22Rv1 (cell line): ENCODE results near the gene DNAH2.

Experiments
- H3K27ac ChIP-seq: fragments of 450-650 bp; 2 replicates; pipeline ENCODE4 v1.5.1; 2017
- ZFX ChIP-seq: fragments of 450-650 bp; IDR thresholded peaks from 2 replicates; pipeline ENCODE4 v1.6.1; 2017; ENCODE audit warnings: antibody characterized with exemption, borderline replicate concordance
- TF ChIP-seq, protein P1 (sequence below): fragments of 450-650 bp; IDR thresholded peaks from 2 replicates; pipeline ENCODE4 v1.5.1; 2017; ENCODE audit warnings: mild to moderate bottlenecking

DNAH2 gene

DNA sequence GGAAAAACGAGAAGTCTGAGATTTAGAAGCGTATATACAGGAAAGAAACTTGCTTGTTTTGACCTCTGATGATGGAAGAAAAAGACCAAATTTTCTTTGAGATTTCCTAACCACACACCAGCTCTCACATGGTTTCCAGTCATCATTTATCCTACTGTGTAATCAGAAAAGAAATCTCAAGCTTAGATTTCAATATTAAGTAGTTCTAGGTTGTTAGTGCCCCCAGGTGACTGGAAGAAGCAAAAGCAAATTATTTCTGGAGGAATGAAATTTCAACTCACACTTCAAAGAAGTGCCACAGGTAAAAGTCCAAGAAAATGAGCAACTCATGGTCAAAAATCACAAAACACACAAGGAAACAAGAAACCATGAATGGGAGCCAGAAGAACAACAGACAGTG is 64.7 kb downstream of the DNAH2 start:
- no peak overlapping the region for H3K27ac ChIP-seq
- no peak for TF ChIP-seq ZFX
- TF ChIP-seq, protein P1, sequence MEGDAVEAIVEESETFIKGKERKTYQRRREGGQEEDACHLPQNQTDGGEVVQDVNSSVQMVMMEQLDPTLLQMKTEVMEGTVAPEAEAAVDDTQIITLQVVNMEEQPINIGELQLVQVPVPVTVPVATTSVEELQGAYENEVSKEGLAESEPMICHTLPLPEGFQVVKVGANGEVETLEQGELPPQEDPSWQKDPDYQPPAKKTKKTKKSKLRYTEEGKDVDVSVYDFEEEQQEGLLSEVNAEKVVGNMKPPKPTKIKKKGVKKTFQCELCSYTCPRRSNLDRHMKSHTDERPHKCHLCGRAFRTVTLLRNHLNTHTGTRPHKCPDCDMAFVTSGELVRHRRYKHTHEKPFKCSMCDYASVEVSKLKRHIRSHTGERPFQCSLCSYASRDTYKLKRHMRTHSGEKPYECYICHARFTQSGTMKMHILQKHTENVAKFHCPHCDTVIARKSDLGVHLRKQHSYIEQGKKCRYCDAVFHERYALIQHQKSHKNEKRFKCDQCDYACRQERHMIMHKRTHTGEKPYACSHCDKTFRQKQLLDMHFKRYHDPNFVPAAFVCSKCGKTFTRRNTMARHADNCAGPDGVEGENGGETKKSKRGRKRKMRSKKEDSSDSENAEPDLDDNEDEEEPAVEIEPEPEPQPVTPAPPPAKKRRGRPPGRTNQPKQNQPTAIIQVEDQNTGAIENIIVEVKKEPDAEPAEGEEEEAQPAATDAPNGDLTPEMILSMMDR = no peak

DNA sequence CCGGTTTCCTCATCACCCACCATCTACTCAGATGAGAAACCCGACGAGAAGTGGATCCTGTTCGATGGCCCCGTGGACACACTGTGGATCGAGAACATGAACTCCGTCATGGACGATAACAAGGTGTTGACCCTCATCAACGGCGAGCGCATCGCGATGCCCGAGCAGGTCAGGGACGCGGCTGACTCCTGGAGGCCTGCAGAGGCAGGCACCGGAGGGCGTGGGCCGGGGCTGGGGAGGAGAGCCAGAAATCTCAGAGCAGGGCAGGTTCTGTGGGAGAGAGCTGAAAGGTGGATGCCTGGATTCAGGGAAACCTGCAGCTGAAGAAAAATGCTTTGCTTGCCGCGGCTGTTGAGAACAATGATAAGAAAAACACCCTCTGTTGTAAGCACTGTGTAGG is 69.3 kb downstream of the DNAH2 start:
- TF ChIP-seq, protein P1 = no peak
- TF ChIP-seq ZFX = no peak

DNA sequence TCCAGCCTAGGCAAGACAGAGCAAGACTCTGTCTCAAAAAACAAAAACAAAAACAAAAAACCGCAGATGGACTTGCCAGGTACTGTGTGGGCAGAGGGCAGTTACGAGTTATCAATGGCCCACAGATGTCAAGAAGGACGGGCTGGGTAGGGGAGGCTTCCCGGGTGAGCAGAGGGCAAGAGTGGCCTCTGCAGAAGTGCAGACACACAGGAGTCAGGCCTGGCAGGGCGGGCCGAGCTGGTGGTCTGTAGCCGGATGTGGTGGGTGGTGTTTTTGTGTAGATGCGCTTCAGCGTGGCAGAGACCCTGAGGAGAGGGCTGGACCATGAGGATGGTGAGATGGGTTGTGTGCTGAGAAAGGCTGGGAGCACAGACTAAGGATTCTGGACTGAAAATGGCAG is 71.6 kb downstream of the DNAH2 start:
- H3K27ac ChIP-seq = no peak overlapping the region
- no peak for TF ChIP-seq ZFX
- TF ChIP-seq, protein P1 = no peak

More for the DNA sequence above, 69.3 kb downstream of the DNAH2 start:
- no peak overlapping the region for H3K27ac ChIP-seq

DNA sequence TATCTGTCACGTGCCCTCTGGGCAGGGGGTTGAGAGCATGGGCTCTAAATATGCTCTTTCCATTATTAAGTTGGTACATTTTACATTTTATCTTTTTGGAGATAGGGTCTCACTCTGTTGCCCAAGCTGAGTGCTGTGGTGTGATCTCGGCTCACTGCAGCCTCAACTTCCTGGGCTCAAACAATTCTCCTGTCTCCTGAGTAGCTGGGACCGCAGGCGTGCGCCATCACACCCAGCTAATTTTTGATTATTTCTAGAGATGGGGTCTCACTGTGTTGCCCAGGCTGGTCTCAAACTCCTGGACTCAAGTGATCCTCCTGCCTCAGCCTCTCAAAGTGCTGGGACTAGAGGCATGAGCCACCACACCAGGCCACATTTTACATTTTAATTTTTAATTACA is 72.6 kb downstream of the DNAH2 start:
- no peak overlapping the region for H3K27ac ChIP-seq
- TF ChIP-seq ZFX = no peak
- TF ChIP-seq, protein P1 = no peak

DNA sequence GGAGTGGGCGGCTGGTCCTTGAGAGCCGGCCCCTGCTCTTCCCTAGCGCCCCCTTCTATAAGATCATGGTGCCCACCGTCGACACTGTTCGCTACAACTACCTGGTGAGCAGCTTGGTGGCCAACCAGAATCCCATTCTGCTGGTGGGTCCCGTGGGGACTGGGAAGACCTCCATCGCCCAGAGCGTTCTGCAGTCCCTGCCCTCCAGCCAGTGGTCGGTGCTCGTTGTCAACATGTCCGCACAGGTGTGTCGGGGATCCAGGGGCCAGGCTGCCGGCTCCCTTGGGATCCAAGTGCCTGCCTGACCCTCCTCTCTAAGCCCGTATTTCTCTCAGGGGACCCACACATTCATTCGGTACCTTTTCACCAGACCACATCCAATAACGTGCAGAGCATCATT is 75.1 kb downstream of the DNAH2 start:
- TF ChIP-seq, protein P1 = no peak
- TF ChIP-seq ZFX = no peak
- H3K27ac ChIP-seq = no peak overlapping the region

DNA sequence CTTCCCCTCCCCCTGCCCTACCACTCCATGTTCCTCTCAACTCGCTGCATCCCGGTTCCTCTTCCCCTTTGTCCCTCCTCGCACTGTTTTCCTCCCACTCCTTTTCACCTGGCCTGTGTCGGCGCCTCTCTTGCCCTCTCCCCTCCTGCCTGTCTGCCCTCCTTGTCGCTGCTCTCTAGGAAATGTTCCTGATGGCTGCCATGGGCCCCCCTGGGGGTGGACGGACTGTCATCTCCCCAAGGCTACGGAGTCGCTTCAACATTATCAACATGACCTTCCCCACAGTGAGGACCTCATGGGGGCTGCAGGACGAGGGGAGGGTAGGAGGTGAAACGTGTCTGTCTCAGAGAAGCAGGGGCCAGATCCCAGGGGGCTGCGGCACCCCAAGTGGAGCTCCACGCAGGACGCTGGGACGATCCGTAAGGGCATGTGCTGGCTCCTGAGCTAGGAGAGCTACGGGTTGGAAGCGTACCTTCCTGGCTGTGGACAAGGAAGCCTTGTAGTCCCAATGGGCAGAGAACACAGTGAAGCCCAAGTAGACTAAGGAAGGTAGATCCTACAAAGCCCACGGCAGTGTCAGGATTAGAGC is 76.6 kb downstream of the DNAH2 start:
- TF ChIP-seq, protein P1 = no peak
- TF ChIP-seq ZFX = no peak
- no peak overlapping the region for H3K27ac ChIP-seq

DNA sequence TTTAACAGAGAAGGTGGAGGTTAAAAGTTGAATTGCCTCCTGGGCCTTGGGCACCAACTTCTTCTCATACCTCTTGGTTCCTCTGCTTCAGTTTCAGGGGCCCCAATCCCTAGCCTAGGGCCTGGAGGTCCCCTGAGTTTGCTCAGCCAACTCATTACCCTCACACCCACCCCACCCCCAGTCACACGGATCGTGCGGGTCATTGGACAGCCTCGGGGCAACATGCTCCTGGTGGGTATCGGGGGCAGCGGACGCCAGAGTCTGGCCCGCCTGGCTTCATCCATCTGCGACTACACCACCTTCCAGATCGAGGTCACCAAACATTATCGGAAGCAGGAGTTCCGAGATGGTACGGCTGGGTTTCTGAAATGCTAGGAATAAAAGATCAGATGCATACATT is 80.4 kb downstream of the DNAH2 start:
- TF ChIP-seq, protein P1 = no peak
- TF ChIP-seq ZFX = no peak
- H3K27ac ChIP-seq = no peak overlapping the region
